GM19438 (cell line): ENCODE measurements around the gene SIPA1L3.
A peak's percentile ranks its signal among the peaks of the same experiment; 100 is the strongest.
"Not testable (repeated sequence)": the region's sequence is repeated elsewhere in the genome, so short reads cannot be mapped to it uniquely, and the experiment has no call there.

Experiments
- ATAC-seq: cut with Tn5 transposase; IDR thresholded peaks from one replicate; pipeline ENCODE4 v1.9.1; 2021; ENCODE audit warnings: low read depth; ENCODE audit not compliant: unreplicated experiment

The SIPA1L3 gene

DNA sequence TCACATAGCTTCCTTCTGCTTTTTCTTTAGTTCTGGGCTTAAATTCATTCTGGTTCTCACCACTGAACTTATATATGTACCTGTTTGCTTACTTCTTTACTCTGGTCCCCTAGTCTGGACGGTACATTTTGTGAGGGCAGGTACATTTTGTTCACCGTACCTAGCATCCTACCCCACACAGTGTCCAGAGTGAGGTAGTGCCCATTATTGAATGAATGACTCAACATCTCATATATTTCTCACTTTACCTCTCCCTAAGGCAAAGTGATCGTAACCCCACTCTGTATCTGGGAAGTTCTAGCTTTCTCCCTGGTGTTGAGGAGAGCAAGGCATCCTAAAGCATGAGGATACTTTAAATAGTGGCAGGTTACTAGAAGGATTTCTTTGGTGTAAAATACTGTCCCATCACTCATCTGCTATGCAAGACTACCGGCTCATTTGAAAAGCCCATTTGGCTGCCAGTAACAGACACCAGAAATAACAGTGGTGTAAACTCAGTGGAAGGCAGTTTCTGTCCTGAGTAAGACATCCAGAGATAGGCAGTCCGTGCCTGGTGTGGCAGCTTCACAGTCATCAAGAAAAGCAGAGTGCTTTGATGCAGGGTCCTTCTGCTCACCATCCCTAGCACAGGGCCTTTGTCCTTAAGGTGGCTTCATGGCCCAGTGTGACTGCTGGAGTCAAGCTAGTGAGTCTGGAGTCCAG lies 111.8 kb downstream of the SIPA1L3 start:
- ATAC-seq, result no peak

- ATAC-seq, result no peak
Observed at GRCh38 chr19:38019396-38019724, 112.4 kb downstream of the SIPA1L3 start.

DNA sequence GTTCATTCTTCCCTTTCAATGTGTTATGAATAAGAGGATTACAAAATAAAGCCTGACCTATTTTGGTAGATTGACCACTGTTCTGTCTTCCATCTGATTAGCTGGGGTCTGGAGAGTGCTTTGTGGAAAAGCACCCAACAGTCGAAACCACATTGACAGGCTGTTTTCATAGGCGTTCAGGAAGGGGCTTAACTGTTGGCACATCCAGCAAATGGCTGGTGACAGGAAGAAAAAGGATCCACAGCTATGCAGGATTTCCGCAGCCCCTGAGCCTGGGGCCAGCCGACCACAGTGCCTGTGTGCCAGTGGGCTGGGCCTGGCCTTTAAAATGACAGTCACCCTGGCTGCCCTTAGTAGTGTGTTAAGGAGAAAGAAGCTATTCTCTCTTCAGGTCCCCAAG lies 113.3 kb downstream of the SIPA1L3 start:
- ATAC-seq, result no peak

GRCh38 chr19:38021352-38021751 lies 114.3 kb downstream of the SIPA1L3 start:
- no peak for ATAC-seq

DNA sequence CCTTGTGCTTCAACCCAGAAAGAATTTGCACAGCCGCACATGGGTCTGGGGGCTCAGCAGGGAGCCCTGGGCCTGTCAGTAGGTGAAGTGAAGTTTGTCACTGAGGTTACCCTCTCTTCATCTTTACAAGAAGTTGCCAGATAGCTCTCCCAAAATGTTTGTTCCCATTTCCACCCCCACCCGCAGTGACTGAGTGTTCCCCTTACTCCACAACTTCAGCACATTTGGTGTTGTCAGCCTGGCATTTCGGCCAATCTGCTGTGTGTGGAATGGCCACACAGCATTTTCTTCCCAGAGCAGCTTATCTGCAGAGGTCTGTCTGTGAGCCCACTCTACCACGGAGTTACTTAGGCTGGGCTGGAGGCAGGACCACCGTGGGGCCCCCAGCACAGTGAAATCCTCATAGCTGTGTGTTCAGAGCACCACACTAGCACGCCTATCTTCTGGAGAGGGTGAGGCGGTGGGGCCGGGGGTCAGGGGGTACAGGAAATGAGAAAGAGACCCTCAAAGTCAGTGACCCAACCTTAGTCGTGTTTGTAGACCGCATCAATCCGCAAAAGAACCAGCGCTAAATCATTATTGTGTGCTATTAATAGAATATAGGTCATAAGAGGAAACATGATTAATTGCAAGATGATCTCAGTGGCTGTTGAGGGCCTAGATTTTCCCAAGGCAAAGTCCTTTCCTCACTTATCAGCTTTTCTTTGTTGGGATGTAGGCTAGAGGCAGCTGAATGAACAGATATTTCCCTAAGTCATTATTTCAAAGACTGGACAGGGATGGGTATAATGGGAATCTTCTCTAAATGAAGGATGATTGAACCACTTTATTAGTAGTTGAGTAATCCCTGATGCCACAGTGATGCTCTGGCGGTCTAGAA lies 116.0 kb downstream of the SIPA1L3 start:
- no peak for ATAC-seq

GRCh38 chr19:38023671-38024541 lies 116.9 kb downstream of the SIPA1L3 start:
- no peak for ATAC-seq

GRCh38 chr19:38024992-38025908 lies 118.2 kb downstream of the SIPA1L3 start:
- no peak for ATAC-seq

- no peak for ATAC-seq
Observed at GRCh38 chr19:38025909-38026307, 118.9 kb downstream of the SIPA1L3 start.

DNA sequence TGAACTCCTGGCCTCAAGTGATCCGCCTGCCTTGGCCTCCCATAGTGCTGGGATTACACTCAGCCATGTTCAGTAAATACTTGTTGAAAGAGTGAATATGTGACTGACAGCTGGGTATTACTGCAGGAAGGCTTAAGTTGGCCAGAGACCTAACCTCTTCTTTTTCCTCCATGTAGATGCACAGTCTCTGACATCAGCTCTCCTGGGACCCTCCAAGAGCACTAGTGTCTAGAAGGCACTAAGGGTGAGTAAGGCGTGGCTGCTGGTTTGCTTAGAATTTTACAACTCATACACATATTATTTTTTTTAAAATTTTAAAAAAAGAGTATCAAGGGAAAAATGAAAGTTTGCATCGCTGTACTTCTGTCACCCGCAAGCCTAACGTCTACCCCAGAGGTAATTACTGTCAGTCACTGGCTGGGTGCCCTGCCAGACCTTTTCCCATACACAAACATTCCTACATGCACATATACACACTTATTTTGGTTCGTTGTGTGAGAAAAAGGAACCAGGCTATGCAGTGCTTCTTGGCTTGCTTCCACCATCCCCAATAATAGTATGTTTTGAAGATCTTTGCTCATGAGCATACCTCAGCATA lies 122.0 kb downstream of the SIPA1L3 start:
- ATAC-seq, result no peak

GRCh38 chr19:38030001-38030400 lies 123.0 kb downstream of the SIPA1L3 start:
- ATAC-seq, result not testable (repeated sequence)

GRCh38 chr19:38030686-38031422 lies 123.8 kb downstream of the SIPA1L3 start:
- ATAC-seq, result no peak

DNA sequence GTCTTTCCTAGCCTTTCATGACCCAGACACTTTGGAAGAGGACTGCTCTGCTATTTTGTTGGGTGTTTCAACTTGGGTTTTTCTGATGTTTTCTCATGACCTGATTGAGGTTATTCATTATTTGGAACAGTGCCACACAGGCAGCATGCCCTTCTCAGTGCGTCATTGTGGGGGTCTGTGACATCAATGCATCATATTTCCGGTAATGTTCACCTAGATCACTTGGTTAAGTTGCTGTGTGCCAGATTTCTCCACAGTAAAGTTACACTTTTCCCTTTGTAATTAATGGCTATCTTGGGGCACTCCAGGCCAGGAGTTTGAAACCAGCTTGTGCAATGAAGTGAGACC lies 124.4 kb downstream of the SIPA1L3 start:
- no peak for ATAC-seq

DNA sequence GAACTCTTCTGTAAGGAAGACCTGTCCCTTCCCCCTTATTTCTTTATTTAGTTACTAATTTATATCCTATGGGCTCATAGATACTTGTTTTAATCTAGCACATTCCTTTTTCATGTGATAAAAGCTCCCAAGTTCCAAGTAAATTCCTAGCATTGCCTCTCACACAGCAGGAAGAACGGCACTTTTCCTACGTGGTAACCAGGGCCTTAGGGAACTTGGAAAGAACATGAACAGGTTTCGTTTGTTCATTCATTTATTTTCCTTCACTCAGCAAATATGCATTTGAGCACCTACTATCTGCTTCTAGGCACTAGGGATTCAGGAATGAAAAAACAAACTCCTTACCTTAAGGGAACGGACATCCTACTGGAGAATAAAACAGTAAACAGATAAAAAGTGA lies 125.1 kb downstream of the SIPA1L3 start:
- no peak for ATAC-seq

GRCh38 chr19:38032951-38033350 lies 125.9 kb downstream of the SIPA1L3 start:
- no peak for ATAC-seq

DNA sequence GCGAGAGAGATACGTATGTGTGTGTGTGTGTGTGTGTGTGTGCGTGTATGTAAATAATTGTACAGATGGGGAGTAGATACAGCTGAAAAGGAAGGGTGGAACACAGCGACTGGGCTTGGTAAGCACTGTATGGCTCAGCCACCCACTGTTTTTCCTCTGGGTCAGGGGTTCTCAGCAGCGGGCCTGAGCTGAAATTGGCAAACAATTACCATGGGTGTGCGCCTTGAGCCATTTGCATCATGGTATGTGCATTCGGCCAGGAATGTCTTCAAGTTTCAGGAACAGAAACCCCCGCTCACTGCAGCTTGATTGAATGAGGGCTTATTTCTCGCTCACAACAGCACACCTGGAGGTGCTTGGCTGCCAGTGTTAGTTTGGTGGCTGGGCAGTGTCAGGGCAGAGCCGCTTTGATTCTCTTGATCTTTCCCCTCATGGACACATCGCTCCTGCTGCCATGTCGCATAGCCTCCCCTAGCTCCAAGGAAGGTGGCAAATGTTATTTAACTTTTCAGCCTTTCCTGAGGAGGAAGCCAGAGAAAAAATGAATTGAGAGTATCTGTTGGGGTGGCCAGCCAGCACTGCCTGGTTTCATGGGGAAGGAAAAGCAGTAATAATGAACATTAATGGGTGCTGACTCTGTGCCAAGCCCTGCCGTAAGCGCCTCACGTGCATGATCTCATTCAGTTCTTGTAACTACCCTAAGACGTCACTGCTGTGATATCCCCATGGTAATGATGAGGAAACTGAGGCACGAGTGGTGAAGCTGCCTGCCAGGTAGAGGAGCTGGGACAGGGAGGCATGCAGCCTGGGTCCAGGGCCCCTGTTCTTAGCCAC lies 126.9 kb downstream of the SIPA1L3 start:
- ATAC-seq, result peak; percentile 73

- no peak for ATAC-seq
Observed at GRCh38 chr19:38034492-38034860, 127.5 kb downstream of the SIPA1L3 start.

GRCh38 chr19:38035515-38036495 lies 128.8 kb downstream of the SIPA1L3 start:
- no peak for ATAC-seq
